Osteoblast (primary cell): Measurements from ENCODE around the gene TNIK. TPM values are rescaled to one million over a fixed set of nuclear protein-coding genes. Genes with fewer than 3 reads are reported as not detected.

Source experiments
- DNase-seq: peaks from one replicate; pipeline ENCODE4 v3.0.0; 2011; ENCODE audit warnings: low spot score, mixed read lengths; ENCODE audit not compliant: insufficient read length; ENCODE audit errors: missing footprints
- H2AFZ ChIP-seq: 2 replicates; pipeline ENCODE4 v1.6.0; 2011; ENCODE audit warnings: mild to moderate bottlenecking, low read length
- H3K27ac ChIP-seq: 2 replicates; pipeline ENCODE4 v1.5.1; 2011; ENCODE audit warnings: mild to moderate bottlenecking, low read depth, low read length, moderate library complexity
- H3K27me3 ChIP-seq: 2 replicates; pipeline ENCODE4 v1.6.0; 2012; ENCODE audit warnings: mild to moderate bottlenecking, control low read depth, inconsistent platforms, low read length, moderate library complexity; ENCODE audit not compliant: insufficient read depth
- H3K36me3 ChIP-seq: 2 replicates; pipeline ENCODE4 v1.5.1; 2011; ENCODE audit warnings: mild to moderate bottlenecking, low read length, control low read depth, moderate library complexity; ENCODE audit not compliant: insufficient read depth
- H3K4me1 ChIP-seq: 2 replicates; pipeline ENCODE4 v1.5.1; 2011; ENCODE audit warnings: mild to moderate bottlenecking, low read length, control low read depth, moderate library complexity; ENCODE audit not compliant: insufficient read depth
- H3K4me2 ChIP-seq: 2 replicates; pipeline ENCODE4 v1.6.0; 2011; ENCODE audit warnings: mild to moderate bottlenecking, low read length; ENCODE audit not compliant: insufficient read depth
- H3K4me3 ChIP-seq: fragments of 200-600 bp; sonication (generic); 3 replicates; pipeline ENCODE4 v1.5.1; 2012; ENCODE audit warnings: mild to moderate bottlenecking, low read length, inconsistent platforms; ENCODE audit not compliant: insufficient read depth
- H3K79me2 ChIP-seq: 2 replicates; pipeline ENCODE4 v1.6.0; 2012; ENCODE audit warnings: mild to moderate bottlenecking, low read length, control low read depth, inconsistent platforms; ENCODE audit not compliant: insufficient read depth
- H3K9me3 ChIP-seq: 2 replicates; pipeline ENCODE4 v1.5.1; 2011; ENCODE audit warnings: low read depth, low read length, control low read depth
- H4K20me1 ChIP-seq: 2 replicates; pipeline ENCODE4 v1.6.0; 2012; ENCODE audit warnings: mild to moderate bottlenecking, low read length, control low read depth; ENCODE audit not compliant: insufficient read depth
- CTCF ChIP-seq: IDR thresholded peaks from 2 replicates; pipeline ENCODE4 v1.5.1; 2011; ENCODE audit warnings: mild to moderate bottlenecking, low read depth, low read length, moderate library complexity; ENCODE audit errors: extremely low read depth
- total RNA-seq: library from RNA; depleted of rRNA; stranded (reverse); fragments of >200 nt; gene quantifications from 2 replicates; pipeline ENCODE4 v1.2.3, GENCODE V29; 2012

Gene TNIK
- total RNA-seq, 1 donor: 7.6 TPM

GRCh38 chr3:171028779-171029232 lies 431.4 kb downstream of the TNIK start:
- Histone ChIP-seq H3K4me1 (peaks cover 25% of the 10 kb centered on the region), H3K9me3 (no peaks in the 10 kb centered on the region), H3K36me3 (no peaks in the 10 kb centered on the region), H3K4me3 (peak overlapping the region; percentile 65), H2AFZ (peak overlapping the region; percentile 73), H3K79me2 (no peaks in the 10 kb centered on the region), H3K4me2 (peak overlapping the region; percentile 92), H3K27me3 (no peaks in the 10 kb centered on the region), H4K20me1 (no peaks in the 10 kb centered on the region), H3K27ac (peak overlapping the region; percentile 95)
- peak; percentile 80 for DNase-seq
- no peak for TF ChIP-seq CTCF

- H3K4me1 ChIP-seq: peaks cover 25% of the 10 kb centered on the region
- H4K20me1 ChIP-seq: no peaks in the 10 kb centered on the region
- peak overlapping the region; percentile 92 for H3K4me2 ChIP-seq
- peak; percentile 86 for DNase-seq
- no peak for TF ChIP-seq CTCF
- peak overlapping the region; percentile 65 for H3K4me3 ChIP-seq
- no peaks in the 10 kb centered on the region for H3K79me2 ChIP-seq
- no peaks in the 10 kb centered on the region for H3K9me3 ChIP-seq
- no peaks in the 10 kb centered on the region for H3K36me3 ChIP-seq
- no peaks in the 10 kb centered on the region for H3K27me3 ChIP-seq
- H2AFZ ChIP-seq: peak overlapping the region; percentile 73
- H3K27ac ChIP-seq: peak overlapping the region; percentile 95
Measured at GRCh38 chr3:171028025-171028778, 432.0 kb downstream of the TNIK start.

GRCh38 chr3:171026597-171027293 lies 433.5 kb downstream of the TNIK start, which contains the start of gene SLC2A2:
SLC2A2 (minus strand) TSS chr3:171026720; CDS start chr3:171026670, 50 bp downstream.
- no peak within 1 kb of the TSS for H3K27ac ChIP-seq
- H3K4me2 ChIP-seq: no peak within 1 kb of the TSS
- no peak for TF ChIP-seq CTCF

GRCh38 chr3:171023566-171023965 lies 436.6 kb downstream of the TNIK start:
- Histone ChIP-seq H4K20me1 (no peaks in the 10 kb centered on the region), H3K4me1 (peaks cover 10% of the 10 kb centered on the region), H2AFZ (no peak overlapping the region), H3K9me3 (no peaks in the 10 kb centered on the region), H3K27ac (no peak overlapping the region), H3K79me2 (no peaks in the 10 kb centered on the region), H3K36me3 (no peaks in the 10 kb centered on the region), H3K4me3 (no peak overlapping the region), H3K4me2 (no peak overlapping the region), H3K27me3 (no peaks in the 10 kb centered on the region)
- no peak for TF ChIP-seq CTCF
- no peak for DNase-seq

More at GRCh38 chr3:171026597-171027293, 433.5 kb downstream of the TNIK start, which contains the start of gene SLC2A2:
- Histone ChIP-seq H3K36me3 (no peaks in the 10 kb centered on the region), H3K27me3 (no peaks in the 10 kb centered on the region), H3K79me2 (no peaks in the 10 kb centered on the region), H2AFZ (no peak within 1 kb of the TSS), H3K4me3 (no peak within 1 kb of the TSS), H3K9me3 (no peaks in the 10 kb centered on the region), H4K20me1 (no peaks in the 10 kb centered on the region), H3K4me1 (peaks cover 25% of the 10 kb centered on the region)
- DNase-seq: no peak
